ENCODE measurements around the gene CD80.

DNA sequence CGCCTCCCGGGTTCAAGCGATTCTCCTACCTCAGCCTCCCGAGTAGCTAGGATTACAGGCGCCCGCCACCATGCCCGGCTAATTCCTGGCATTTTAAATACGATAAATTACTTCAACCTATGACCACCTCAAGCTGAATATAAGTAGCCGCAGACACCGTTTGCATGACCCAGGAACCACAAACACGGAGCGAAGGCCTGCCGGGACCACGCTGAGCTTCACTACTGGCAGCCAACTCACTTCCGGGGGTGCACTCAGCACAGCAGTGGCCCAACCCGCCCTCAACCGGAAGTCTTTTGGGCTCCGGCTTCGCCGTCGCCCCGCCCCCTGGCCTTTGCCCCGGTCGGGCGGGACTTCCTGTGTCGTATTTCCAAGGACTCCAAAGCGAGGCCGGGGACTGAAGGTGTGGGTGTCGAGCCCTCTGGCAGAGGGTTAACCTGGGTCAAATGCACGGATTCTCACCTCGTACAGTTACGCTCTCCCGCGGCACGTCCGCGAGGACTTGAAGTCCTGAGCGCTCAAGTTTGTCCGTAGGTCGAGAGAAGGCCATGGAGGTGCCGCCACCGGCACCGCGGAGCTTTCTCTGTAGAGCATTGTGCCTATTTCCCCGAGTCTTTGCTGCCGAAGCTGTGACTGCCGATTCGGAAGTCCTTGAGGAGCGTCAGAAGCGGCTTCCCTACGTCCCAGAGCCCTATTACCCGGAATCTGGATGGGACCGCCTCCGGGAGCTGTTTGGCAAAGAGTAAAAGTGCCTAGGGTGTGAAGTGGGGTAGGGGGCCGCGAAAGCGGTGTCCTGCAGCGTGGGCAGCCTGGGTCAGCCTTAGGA, 61.0 kb downstream of the CD80 start, which contains the start of gene TIMMDC1:
- peak; percentile 90 for TF ChIP-seq POLR2AphosphoS5 (IDR thresholded peaks at IDR 0.05)
- peak; percentile 58 to 73 for TF ChIP-seq POLR2A (IDR thresholded peaks at IDR 0.05)
- no peak for TF ChIP-seq CTCF (IDR thresholded peaks at IDR 0.05)
